PC-9 (cell line): ENCODE measurements around the gene PIP5K1B. TPM values are rescaled to one million over a fixed set of nuclear protein-coding genes. Genes with fewer than 3 reads are reported as not detected.
A peak's percentile ranks its signal among the peaks of the same experiment; 100 is the strongest.

Experiments
- BruUV-seq: library from RNA; stranded (reverse); fragments of 400-500 nt; replicated peaks from 2 replicates; lab custom pipeline; 2021; lab: Mats Ljungman, UMichigan
- CTCF ChIA-PET: fragments of 300-600 bp; sonication (Branson Sonifier 250); formaldehyde crosslinking; loops from one replicate; lab custom pipeline; 2022; ENCODE audit warnings: antibody characterized with exemption; lab: Charles Lee
- POLR2A ChIA-PET: fragments of 300-600 bp; sonication (Branson Sonifier 250); formaldehyde crosslinking; loops from one replicate; lab custom pipeline; 2022; ENCODE audit warnings: antibody characterized with exemption; ENCODE audit not compliant: unreplicated experiment; lab: Charles Lee
- DNase-seq, 2 experiments: peaks; one replicate each; pipeline versions ENCODE4 v3.0.0 to v3.0.0-alpha.2; 2015 to 2022; ENCODE audit warnings: mixed read lengths in 1 of 2
- H2AFZ ChIP-seq: fragments of 200-600 bp; sonication (generic); 2 replicates; pipeline ENCODE4 v1.8.1; 2017; ENCODE audit warnings: antibody characterized with exemption
- H3F3A ChIP-seq: fragments of 200-600 bp; sonication (generic); 2 replicates; pipeline ENCODE4 v1.8.1; 2017; ENCODE audit warnings: antibody characterized with exemption, mild to moderate bottlenecking, low read depth; ENCODE audit not compliant: insufficient read depth
- H3K27ac ChIP-seq: fragments of 200-600 bp; sonication (generic); 2 replicates; pipeline ENCODE4 v1.6.1; 2016; ENCODE audit warnings: mixed run types
- H3K27me3 ChIP-seq: fragments of 200-600 bp; sonication (generic); 2 replicates; pipeline ENCODE4 v1.6.1; 2016; ENCODE audit warnings: low read depth, mixed run types; ENCODE audit not compliant: insufficient read depth
- H3K36me3 ChIP-seq: fragments of 200-600 bp; sonication (generic); 2 replicates; pipeline ENCODE4 v1.6.1; 2016; ENCODE audit warnings: low read depth, mixed run types
- H3K4me1 ChIP-seq: fragments of 200-600 bp; sonication (generic); replicated peaks from 2 replicates; pipeline ENCODE4 v1.6.1; 2016; ENCODE audit warnings: mixed run types; ENCODE audit not compliant: insufficient read depth
- H3K4me2 ChIP-seq: fragments of 200-600 bp; sonication (generic); 2 replicates; pipeline ENCODE4 v1.6.1; 2017; ENCODE audit warnings: mixed run types
- H3K4me3 ChIP-seq: fragments of 200-600 bp; sonication (generic); 2 replicates; pipeline ENCODE4 v1.6.1; 2016; ENCODE audit warnings: mixed run types
- H3K79me2 ChIP-seq: fragments of 200-600 bp; sonication (generic); 2 replicates; pipeline ENCODE4 v1.6.1; 2017; ENCODE audit warnings: low read depth, mixed run types
- H3K9me2 ChIP-seq: fragments of 200-600 bp; sonication (generic); 2 replicates; pipeline ENCODE4 v1.8.1; 2017; ENCODE audit warnings: mild to moderate bottlenecking; ENCODE audit not compliant: insufficient read depth
- H3K9me3 ChIP-seq: fragments of 200-600 bp; sonication (generic); 2 replicates; pipeline ENCODE4 v1.8.1; 2016; ENCODE audit warnings: low read depth; ENCODE audit not compliant: insufficient read depth
- H4K20me1 ChIP-seq: fragments of 200-600 bp; sonication (generic); 2 replicates; pipeline ENCODE4 v1.8.1; 2017; ENCODE audit not compliant: insufficient read depth
- CTCF ChIP-seq: fragments of 200-600 bp; sonication (generic); conservative IDR thresholded peaks from 2 replicates; pipeline ENCODE4 v1.6.1; 2017; ENCODE audit warnings: mixed run types, antibody characterized with exemption, mild to moderate bottlenecking, moderate library complexity
- EZH2 ChIP-seq: fragments of 200-600 bp; sonication (generic); IDR thresholded peaks from 2 replicates; pipeline ENCODE4 v1.8.0; 2017; ENCODE audit warnings: antibody characterized with exemption, low read depth
- intact Hi-C: fragments of 100-400 bp; cut with micrococcal nuclease; formaldehyde crosslinking; loops from one replicate; pipeline ENCODE4 v1.10.0; 2022; ENCODE audit not compliant: unreplicated experiment
- total RNA-seq: library from RNA; stranded (reverse); gene quantifications from 2 replicates; pipeline ENCODE4 v1.2.3, GENCODE V29; 2021

The PIP5K1B gene
- total RNA-seq, 1 experiment from 2014 or later = not detected

DNA sequence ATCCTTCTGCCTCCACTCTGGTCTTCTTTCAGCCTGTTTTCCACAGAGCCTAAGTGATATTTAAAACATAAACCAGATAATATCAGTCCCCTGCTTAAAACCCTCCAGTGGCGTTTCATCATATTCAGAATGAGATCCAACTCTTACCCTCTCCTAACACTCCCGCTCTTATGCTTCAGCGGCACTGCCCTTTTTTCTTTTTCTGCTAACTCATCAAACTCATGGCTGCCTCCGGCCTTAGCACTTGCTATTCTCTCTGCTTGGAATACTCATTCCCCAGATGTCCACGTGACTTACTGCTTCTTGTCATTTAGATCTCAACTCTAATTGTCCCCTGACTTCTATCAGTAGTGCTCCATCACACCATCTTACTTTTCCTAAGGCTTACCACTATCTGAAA lies 73.6 kb downstream of the PIP5K1B start:
- H3K4me2 ChIP-seq = peak overlapping the region; percentile 92; the same call in 1 of the 2 replicates
- H3K9me2 ChIP-seq = no peaks in the 10 kb centered on the region
- H2AFZ ChIP-seq = peak overlapping the region; percentile 100; the same call in 1 of the 2 replicates
- H4K20me1 ChIP-seq = no peaks in the 10 kb centered on the region
- TF ChIP-seq EZH2 (no peak), CTCF (no peak)
- 0 out of 2 replicates have a peak, but pooled peaks cover 12% of the 10 kb centered on the region for H3K79me2 ChIP-seq
- H3K27me3 ChIP-seq = peaks cover 16% of the 10 kb centered on the region
- no TSS peak for BruUV-seq
- ChIA-PET POLR2A (no interaction called here), CTCF (no interaction called here)
- H3K36me3 ChIP-seq = no peaks in the 10 kb centered on the region
- H3K9me3 ChIP-seq = no peaks in the 10 kb centered on the region
- no peak overlapping the region for H3K27ac ChIP-seq
- intact Hi-C loops = no loop called here
- no peak overlapping the region for H3K4me3 ChIP-seq
- H3K4me1 ChIP-seq = peaks cover 10% of the 10 kb centered on the region
- no peaks in the 10 kb centered on the region; the same call in 1 of the 2 replicates for H3F3A ChIP-seq
- no peak for DNase-seq

- ChIA-PET POLR2A (interaction anchor here (0.7 kb wide), 1 partner anchor 104 kb away, joined by 5 read pairs; no protein-coding TSS in a partner anchor), CTCF (no interaction called here)
- H3K4me2 ChIP-seq = peak overlapping the region; percentile 92
- H3K9me3 ChIP-seq = no peaks in the 10 kb centered on the region
- intact Hi-C loops = no loop called here
- 0 out of 2 replicates have a peak, but pooled peaks cover 12% of the 10 kb centered on the region for H3K79me2 ChIP-seq
- H3K27ac ChIP-seq = peak overlapping the region; percentile 60
- H2AFZ ChIP-seq = peak overlapping the region; percentile 100
- TF ChIP-seq EZH2 (no peak), CTCF (peak; percentile 40; the same call in 1 of the 2 replicates)
- no peaks in the 10 kb centered on the region for H4K20me1 ChIP-seq
- peaks cover 10% of the 10 kb centered on the region for H3K4me1 ChIP-seq
- peaks cover 6% of the 10 kb centered on the region; the same call in 1 of the 2 replicates for H3K27me3 ChIP-seq
- BruUV-seq = TSS peak; percentile 96
- H3K4me3 ChIP-seq = peak overlapping the region; percentile 78
- no peaks in the 10 kb centered on the region for H3K36me3 ChIP-seq
- peak; percentile 82 to 93 for DNase-seq
- no peaks in the 10 kb centered on the region for H3K9me2 ChIP-seq
- no peaks in the 10 kb centered on the region; the same call in 1 of the 2 replicates for H3F3A ChIP-seq
Measured at GRCh38 chr9:68779558-68780379, 74.7 kb downstream of the PIP5K1B start.

GRCh38 chr9:68780380-68780712 lies 75.3 kb downstream of the PIP5K1B start:
- POLR2A ChIA-PET = no interaction called here
- BruUV-seq = no TSS peak
- intact Hi-C loops = no loop called here

More at GRCh38 chr9:68780380-68780712, 75.3 kb downstream of the PIP5K1B start:
- no peaks in the 10 kb centered on the region for H3K9me3 ChIP-seq
- no peaks in the 10 kb centered on the region for H4K20me1 ChIP-seq
- peaks cover 10% of the 10 kb centered on the region for H3K4me1 ChIP-seq
- H2AFZ ChIP-seq = peak overlapping the region; percentile 100
- no peaks in the 10 kb centered on the region for H3K9me2 ChIP-seq
- DNase-seq = peak in 1 of 2 experiments; percentile 34
- TF ChIP-seq CTCF = no peak
- no peak for TF ChIP-seq EZH2
- no peaks in the 10 kb centered on the region for H3K36me3 ChIP-seq
- 0 out of 2 replicates have a peak, but pooled peaks cover 12% of the 10 kb centered on the region for H3K79me2 ChIP-seq
- no peak overlapping the region for H3K27ac ChIP-seq
- peaks cover under 1% of the 10 kb centered on the region; the same call in 1 of the 2 replicates for H3K27me3 ChIP-seq
- H3K4me3 ChIP-seq = peak overlapping the region; percentile 78
- CTCF ChIA-PET = no interaction called here
- H3K4me2 ChIP-seq = peak overlapping the region; percentile 92
- H3F3A ChIP-seq = no peaks in the 10 kb centered on the region; the same call in 1 of the 2 replicates
